ENCODE measurements around the gene MYRIP.
A peak's percentile ranks its signal among the peaks of the same experiment; 100 is the strongest.

The MYRIP gene

GRCh38 chr3:40299721-40300335 is 490.4 kb downstream of the MYRIP start:
- DNase-seq: no peak

- no peak for DNase-seq
These were observed 493.4 kb downstream of the MYRIP start for GRCh38 chr3:40302784-40303183.

DNA sequence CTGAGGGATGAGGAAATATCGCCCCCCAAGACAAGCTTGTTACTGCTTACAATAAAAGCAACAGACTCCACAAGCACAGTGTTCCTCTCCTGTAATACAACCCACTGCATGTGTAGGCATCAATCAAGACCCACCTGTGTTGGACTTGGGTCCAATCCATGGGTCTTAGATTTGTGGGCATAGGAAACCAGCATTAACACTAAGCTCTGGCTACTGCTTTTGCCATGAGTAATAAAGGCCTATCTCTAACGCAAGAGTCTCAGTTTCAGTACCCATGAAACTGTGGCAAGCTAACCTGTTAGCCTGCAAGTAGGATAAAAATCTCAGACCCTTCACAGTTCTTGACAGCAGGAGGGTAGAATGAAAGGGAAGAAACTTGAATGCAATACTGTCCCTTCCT is 494.9 kb downstream of the MYRIP start:
- DNase-seq: no peak

- no peak for DNase-seq
These were observed 496.9 kb downstream of the MYRIP start for GRCh38 chr3:40306336-40306735.

GRCh38 chr3:40307176-40307575 is 497.8 kb downstream of the MYRIP start:
- no peak for DNase-seq

DNA sequence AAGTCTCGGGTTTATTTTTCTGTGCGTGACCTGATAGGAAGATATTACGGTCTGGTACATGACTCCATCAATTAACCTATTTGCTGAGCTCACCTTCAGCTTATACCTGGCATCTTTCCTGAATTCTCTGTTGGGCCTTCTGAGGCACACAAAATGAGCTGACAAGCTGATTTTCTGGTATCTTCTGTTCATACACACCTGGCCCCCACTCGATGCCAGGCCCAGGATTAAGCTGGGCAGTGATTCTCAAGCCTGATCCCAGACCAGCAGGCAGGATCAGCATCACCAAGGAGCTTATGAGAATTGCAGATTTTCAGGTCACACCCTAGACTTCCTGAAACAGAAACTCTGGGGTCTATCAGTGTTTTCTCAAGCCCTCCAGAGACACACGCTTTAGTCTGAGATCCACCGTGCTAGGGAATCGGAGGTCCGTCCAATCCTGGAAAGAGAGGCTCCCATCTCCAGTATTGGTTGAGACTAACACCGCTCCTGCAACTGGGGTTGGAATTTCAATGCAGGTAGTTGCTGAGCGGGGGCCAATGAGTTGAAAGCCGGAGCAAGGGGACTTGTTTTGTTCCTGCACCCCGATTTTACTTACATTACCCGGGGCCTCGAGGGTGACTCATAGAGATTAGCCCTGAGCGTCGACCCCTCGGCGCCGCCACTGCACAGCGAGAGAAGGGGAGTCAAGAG is 499.5 kb downstream of the MYRIP start:
- no peak for DNase-seq

DNA sequence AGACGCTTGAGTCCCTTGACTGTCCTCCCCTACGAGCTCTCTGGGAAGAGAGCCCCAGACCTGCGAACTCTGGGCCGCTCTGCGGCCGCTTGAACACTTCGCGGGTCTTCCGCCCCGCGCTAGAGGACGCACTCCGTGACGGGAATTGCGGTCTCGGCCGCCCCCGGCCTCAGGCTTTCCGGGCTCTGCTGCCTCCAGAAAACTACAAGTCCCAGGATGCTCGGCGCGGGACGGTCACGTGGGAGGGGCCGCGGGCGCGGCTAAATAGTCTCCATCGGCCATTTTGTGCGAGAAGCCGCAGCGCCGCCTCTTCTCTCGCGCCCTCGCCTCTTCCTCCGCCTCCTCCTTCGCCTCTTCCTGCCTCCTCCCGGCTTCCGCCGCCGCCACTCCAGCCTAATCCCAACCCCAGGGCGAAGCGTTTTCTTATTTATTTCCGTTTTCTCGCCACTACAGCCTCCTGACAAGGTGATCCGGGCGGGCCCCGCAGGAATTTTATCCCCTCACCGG is 500.1 kb downstream of the MYRIP start, which contains the start of gene EIF1B:
Gene EIF1B, plus strand, starts transcription at position 290 of the 507 bp plus-strand sequence. CDS start 235 bp downstream, outside the sequence.
- peak; percentile 99 for DNase-seq

All from CD4-positive, alpha-beta T cell treated with Interleukin-17A for 4 hours (primary cell).